DND-41 (cell line): ENCODE measurements around the gene ZBTB18.

Experiments
- CTCF ChIP-seq: IDR thresholded peaks from 2 replicates; pipeline ENCODE4 v1.5.1; 2012; ENCODE audit warnings: borderline replicate concordance, low read length, moderate library complexity, mild to moderate bottlenecking; ENCODE audit not compliant: poor library complexity, severe bottlenecking; ENCODE audit errors: extremely low read depth
- EZH2 ChIP-seq: IDR thresholded peaks from 3 replicates; pipeline ENCODE4 v1.6.1; 2012; ENCODE audit warnings: borderline replicate concordance, low read depth, mild to moderate bottlenecking, moderate library complexity, low read length, inconsistent platforms; ENCODE audit not compliant: severe bottlenecking

- TF ChIP-seq CTCF (no peak), EZH2 (no peak)
These were observed 45.6 kb downstream of the ZBTB18 start for GRCh38 chr1:244096691-244097090.
